IMR-90 (cell line): ENCODE results near the gene USP36. TPM values are rescaled to one million over a fixed set of nuclear protein-coding genes. Genes with fewer than 3 reads are reported as not detected.

ENCODE experiments used
- ATAC-seq: fragments of 200-7000 bp; cut with Tn5 transposase; 2 replicates; pipeline ENCODE4 v1.9.1; 2020; ENCODE audit warnings: low read depth, mild to moderate bottlenecking, moderate library complexity
- BruUV-seq: library from RNA; stranded (reverse); fragments of 400-500 nt; replicated peaks from 2 replicates; lab custom pipeline; 2021; lab: Mats Ljungman, UMichigan
- CTCF ChIA-PET: fragments of 300-600 bp; formaldehyde crosslinking; extraction: SDS; loops from one replicate; lab custom pipeline; 2021; ENCODE audit warnings: antibody characterized with exemption; lab: Yijun Ruan, JAX
- POLR2A ChIA-PET: fragments of 300-600 bp; sonication (Branson Sonifier 250); formaldehyde crosslinking; loops from one replicate; lab custom pipeline; 2022; ENCODE audit warnings: antibody characterized with exemption; ENCODE audit not compliant: unreplicated experiment; lab: Charles Lee
- DNase-seq: peaks from one replicate; pipeline ENCODE4 v3.0.0; 2013
- H2AFZ ChIP-seq: replicated peaks from 2 replicates; pipeline ENCODE3; 2013; ENCODE audit warnings: low read length, mild to moderate bottlenecking; ENCODE audit not compliant: poor library complexity
- H2AK5ac ChIP-seq: 2 replicates; pipeline ENCODE4 v1.6.1; 2013; ENCODE audit warnings: low read depth, low read length, inconsistent platforms
- H2AK9ac ChIP-seq: replicated peaks from 2 replicates; pipeline ENCODE3; 2013; ENCODE audit warnings: mild to moderate bottlenecking, low read depth, low read length, moderate library complexity; ENCODE audit not compliant: poor library complexity
- H2BK120ac ChIP-seq: 2 replicates; pipeline ENCODE4 v1.6.1; 2013; ENCODE audit warnings: low read depth, low read length, inconsistent platforms
- H2BK15ac ChIP-seq: 3 replicates; pipeline ENCODE4 v1.6.1; 2013; ENCODE audit warnings: low read depth, low read length, inconsistent platforms
- H2BK20ac ChIP-seq: 2 replicates; pipeline ENCODE4 v1.6.1; 2013; ENCODE audit warnings: low read depth, mild to moderate bottlenecking, inconsistent platforms, low read length, moderate library complexity
- H2BK5ac ChIP-seq: 2 replicates; pipeline ENCODE4 v1.6.1; 2013; ENCODE audit warnings: mild to moderate bottlenecking, low read depth, low read length, inconsistent platforms; ENCODE audit not compliant: poor library complexity, severe bottlenecking
- H3K14ac ChIP-seq: replicated peaks from 2 replicates; pipeline ENCODE4 v1.6.1; 2013; ENCODE audit warnings: low read depth, low read length, inconsistent platforms
- H3K18ac ChIP-seq: 2 replicates; pipeline ENCODE4 v1.6.1; 2013; ENCODE audit warnings: low read depth, low read length, control low read depth
- H3K23ac ChIP-seq: 2 replicates; pipeline ENCODE4 v1.6.1; 2013; ENCODE audit warnings: low read depth, low read length, inconsistent platforms
- H3K27ac ChIP-seq: 2 replicates; pipeline ENCODE4 v1.5.1; 2013; ENCODE audit warnings: mild to moderate bottlenecking, control low read depth, low read length; ENCODE audit not compliant: insufficient read depth
- H3K27me3 ChIP-seq: 2 replicates; pipeline ENCODE4 v1.6.1; 2013; ENCODE audit warnings: low read length; ENCODE audit not compliant: control insufficient read depth, insufficient read depth
- H3K36me3 ChIP-seq: 2 replicates; pipeline ENCODE4 v1.6.1; 2013; ENCODE audit warnings: low read length, mixed read lengths; ENCODE audit not compliant: control insufficient read depth, insufficient read depth
- H3K4ac ChIP-seq: 2 replicates; pipeline ENCODE4 v1.6.1; 2013; ENCODE audit warnings: low read depth, low read length, inconsistent platforms
- H3K4me1 ChIP-seq: 2 replicates; pipeline ENCODE4 v1.6.1; 2013; ENCODE audit warnings: low read length, mixed read lengths; ENCODE audit not compliant: control insufficient read depth, insufficient read depth
- H3K4me2 ChIP-seq: 2 replicates; pipeline ENCODE4 v1.6.1; 2013; ENCODE audit warnings: low read depth, mild to moderate bottlenecking, control low read depth, low read length, moderate library complexity
- H3K4me3 ChIP-seq: 2 replicates; pipeline ENCODE4 v1.5.1; 2013; ENCODE audit warnings: low read depth, mild to moderate bottlenecking, control low read depth, low read length, moderate library complexity; ENCODE audit not compliant: insufficient read depth
- H3K56ac ChIP-seq: 2 replicates; pipeline ENCODE4 v1.6.1; 2013; ENCODE audit warnings: low read length, inconsistent platforms; ENCODE audit not compliant: insufficient read depth; ENCODE audit errors: extremely low read depth
- H3K79me1 ChIP-seq, 2 experiments: 2 replicates each; pipeline ENCODE4 v1.6.1; 2013; ENCODE audit warnings: low read length in 2 of 2, inconsistent platforms in 1 of 2, low read depth in 1 of 2
- H3K9ac ChIP-seq: 2 replicates; pipeline ENCODE4 v1.6.1; 2013; ENCODE audit warnings: low read depth, low read length, control low read depth
- H3K9me1 ChIP-seq: 2 replicates; pipeline ENCODE4 v1.6.1; 2013; ENCODE audit warnings: low read length, inconsistent platforms; ENCODE audit not compliant: insufficient read depth
- H3K9me3 ChIP-seq: 2 replicates; pipeline ENCODE4 v1.6.1; 2013; ENCODE audit warnings: low read length; ENCODE audit not compliant: control insufficient read depth, insufficient read depth
- H4K20me1 ChIP-seq: 2 replicates; pipeline ENCODE4 v1.6.1; 2013; ENCODE audit warnings: low read length, inconsistent platforms; ENCODE audit not compliant: insufficient read depth
- H4K5ac ChIP-seq: 2 replicates; pipeline ENCODE4 v1.6.1; 2013; ENCODE audit warnings: mild to moderate bottlenecking, low read depth, low read length, control low read depth
- H4K8ac ChIP-seq, 2 experiments: 2 replicates each; pipeline ENCODE4 v1.6.1; 2013; ENCODE audit warnings: low read depth in 2 of 2, low read length in 2 of 2, control low read depth in 1 of 2, inconsistent platforms in 1 of 2
- H4K91ac ChIP-seq: 2 replicates; pipeline ENCODE4 v1.6.1; 2013; ENCODE audit warnings: low read depth, low read length, inconsistent platforms; ENCODE audit not compliant: insufficient read depth
- CEBPB ChIP-seq: IDR thresholded peaks from 2 replicates; pipeline ENCODE4 v1.6.1; 2012; ENCODE audit warnings: low read depth, low read length, improper control_type of control experiment
- CHD1 ChIP-seq: IDR thresholded peaks from 2 replicates; pipeline ENCODE4 v1.6.1; 2012; ENCODE audit warnings: low read depth, low read length, improper control_type of control experiment
- ELK1 ChIP-seq: fragments of 150-350 bp; IDR thresholded peaks from 2 replicates; pipeline ENCODE4 v1.6.1; 2016; ENCODE audit warnings: low read depth, mild to moderate bottlenecking, low read length, moderate library complexity, borderline replicate concordance
- MAFK ChIP-seq: IDR thresholded peaks from 2 replicates; pipeline ENCODE4 v1.6.1; 2012; ENCODE audit warnings: low read depth, low read length, improper control_type of control experiment
- MAZ ChIP-seq: IDR thresholded peaks from 2 replicates; pipeline ENCODE4 v1.6.1; 2012; ENCODE audit warnings: low read depth, mild to moderate bottlenecking, low read length, improper control_type of control experiment, moderate library complexity, borderline replicate concordance
- MXI1 ChIP-seq: IDR thresholded peaks from 2 replicates; pipeline ENCODE4 v1.6.1; 2012; ENCODE audit warnings: low read depth, mild to moderate bottlenecking, low read length, moderate library complexity, borderline replicate concordance
- POLR2A ChIP-seq: IDR thresholded peaks from 2 replicates; pipeline ENCODE4 v1.6.1; 2012; ENCODE audit warnings: mild to moderate bottlenecking, low read depth, low read length
- RAD21 ChIP-seq: IDR thresholded peaks from 2 replicates; pipeline ENCODE4 v1.6.1; 2012; ENCODE audit warnings: low read length, improper control_type of control experiment
- RCOR1 ChIP-seq: IDR thresholded peaks from 2 replicates; pipeline ENCODE4 v1.6.1; 2012; ENCODE audit warnings: mild to moderate bottlenecking, low read length, improper control_type of control experiment; ENCODE audit not compliant: insufficient replicate concordance
- RFX5 ChIP-seq: IDR thresholded peaks from 2 replicates; pipeline ENCODE4 v1.8.0; 2012; ENCODE audit warnings: low read depth, mild to moderate bottlenecking, low read length, moderate library complexity
- SMC3 ChIP-seq: fragments of 150-350 bp; IDR thresholded peaks from 2 replicates; pipeline ENCODE4 v1.6.1; 2016; ENCODE audit warnings: low read depth, mild to moderate bottlenecking, antibody characterized with exemption, low read length, moderate library complexity
- WGBS, 2 experiments: methylation state at CpG; one replicate each; pipeline versions ENCODE4 v1.1.5 to v1.1.7; 2013; ENCODE audit warnings: missing lambda C conversion rate in 2 of 2; ENCODE audit not compliant: insufficient read length in 1 of 2; ENCODE audit errors: extremely low coverage in 2 of 2; 5-methylcytosine and 5-hydroxymethylcytosine counted together
- dilution Hi-C: fragments of 300-500 bp; cut with HindIII; formaldehyde crosslinking; loops from one replicate; pipeline ENCODE4 v1.14.3; 2018; ENCODE audit warnings: low sequenced_read_pairs; ENCODE audit not compliant: unreplicated experiment
- in situ Hi-C: fragments of 300-500 bp; cut with MboI; formaldehyde crosslinking; loops from 3 replicates; pipeline ENCODE4 v1.14.3; 2019; ENCODE audit warnings: low sequenced_read_pairs, inconsistent platforms, mixed read lengths
- intact Hi-C: fragments of 100-400 bp; cut with micrococcal nuclease; formaldehyde crosslinking; loops from 2 replicates; pipeline ENCODE4 v1.10.0; 2022
- polyA plus RNA-seq, 3 experiments: library from polyadenylated mRNA; depleted of rRNA; stranded (reverse); fragments of >200 nt; gene quantifications; 2 replicates each; pipeline ENCODE4 v1.2.3, GENCODE V29; 2012; ENCODE audit warnings: low replicate concordance in 1 of 3
- total RNA-seq: library from RNA; depleted of rRNA; stranded (reverse); fragments of >200 nt; gene quantifications from 2 replicates; pipeline ENCODE4 v1.2.3, GENCODE V29; 2012

USP36 gene
- total and polyA plus RNA-seq, 2 of the 4 experiments (the other 2 are of a cell fraction): 30.6 to 38.3 TPM

GRCh38 chr17:78763561-78763960 is 77.1 kb downstream of the USP36 start:
- Histone ChIP-seq H4K20me1 (peaks cover 37% of the 10 kb centered on the region), H3K18ac (no peak overlapping the region), H4K8ac (no peak overlapping the region), H2BK5ac (no peak overlapping the region), H3K36me3 (no peaks in the 10 kb centered on the region), H3K4me2 (no peak overlapping the region), H2BK15ac (no peak overlapping the region), H3K4ac (no peak overlapping the region), H3K79me1 (peaks cover 53 to 70% of the 10 kb centered on the region in 2 experiments), H2AK5ac (no peak overlapping the region), H3K9ac (no peak overlapping the region), H3K56ac (no peak overlapping the region), H3K4me1 (peaks cover 6% of the 10 kb centered on the region; the same call in 1 of the 2 replicates), H3K27ac (no peak overlapping the region), H3K9me1 (peaks cover 8% of the 10 kb centered on the region), H2AFZ (no peak overlapping the region), H3K23ac (no peak overlapping the region), H3K14ac (no peak overlapping the region), H3K9me3 (no peaks in the 10 kb centered on the region), H4K5ac (no peak overlapping the region), H2BK120ac (no peak overlapping the region), H4K91ac (no peak overlapping the region), H3K27me3 (no peaks in the 10 kb centered on the region), H3K4me3 (no peak overlapping the region), H2AK9ac (no peak overlapping the region), H2BK20ac (no peak overlapping the region)
- no TSS peak for BruUV-seq
- DNase-seq: peak; percentile 37
- no peak for TF ChIP-seq MAFK
- TF ChIP-seq MAZ: no peak
- no peak for TF ChIP-seq RAD21
- TF ChIP-seq RCOR1: no peak
- TF ChIP-seq POLR2A: no peak
- no peak for TF ChIP-seq MXI1
- TF ChIP-seq CEBPB: no peak
- TF ChIP-seq RFX5: no peak
- no peak for TF ChIP-seq SMC3
- no peak for TF ChIP-seq ELK1
- TF ChIP-seq CHD1: no peak
- POLR2A ChIA-PET: no interaction called here
- CTCF ChIA-PET: interaction anchor here (0.6 kb wide), 1 partner anchor 26 kb away, joined by 3 read pairs; no protein-coding TSS in a partner anchor
- in situ Hi-C loops: no loop called here
- whole genome bisulfite sequencing, 2 experiments: no CpG with 5 or more reads among the region's 3 CpGs
- peak; percentile 27; the same call in 1 of the 2 replicates for ATAC-seq
- intact Hi-C loops: no loop called here
- dilution Hi-C loops: no loop called here
